DND-41 (cell line): ENCODE measurements around the gene LYVE1.

Source experiments
- ATAC-seq: fragments of 200-7000 bp; cut with Tn5 transposase; 3 replicates; pipeline ENCODE4 v1.9.1; 2021; ENCODE audit warnings: low read depth; ENCODE audit not compliant: insufficient read depth
- DNase-seq: peaks from one replicate; pipeline ENCODE4 v3.0.0-alpha.2; 2020
- H2AFZ ChIP-seq: 2 replicates; pipeline ENCODE4 v1.6.0; 2012; ENCODE audit warnings: low read depth, low read length
- H3K27ac ChIP-seq: 2 replicates; pipeline ENCODE4 v1.5.1; 2012; ENCODE audit warnings: low read length, inconsistent platforms
- H3K27me3 ChIP-seq: fragments of 200-600 bp; sonication (generic); 2 replicates; pipeline ENCODE4 v1.6.0; 2012; ENCODE audit warnings: low read length, mild to moderate bottlenecking, inconsistent platforms; ENCODE audit not compliant: insufficient read depth, poor library complexity
- H3K36me3 ChIP-seq: 2 replicates; pipeline ENCODE4 v1.5.1; 2012; ENCODE audit warnings: low read length, inconsistent platforms; ENCODE audit not compliant: insufficient read depth
- H3K4me1 ChIP-seq: 2 replicates; pipeline ENCODE4 v1.5.1; 2012; ENCODE audit warnings: mild to moderate bottlenecking, low read length; ENCODE audit not compliant: insufficient read depth
- H3K4me2 ChIP-seq: 2 replicates; pipeline ENCODE4 v1.6.0; 2012; ENCODE audit warnings: mild to moderate bottlenecking, moderate library complexity, low read length, inconsistent platforms; ENCODE audit not compliant: insufficient read depth
- H3K4me3 ChIP-seq, 2 experiments: fragments of 200-600 bp in 1 of 2; shearing (Covaris generic) in 1 of 2; 2 replicates each; pipeline ENCODE4 v1.5.1; 2012 to 2016; ENCODE audit warnings: inconsistent platforms in 2 of 2, low read length in 2 of 2, mild to moderate bottlenecking in 2 of 2, low read depth in 1 of 2, moderate library complexity in 1 of 2
- H3K79me2 ChIP-seq: 2 replicates; pipeline ENCODE4 v1.6.0; 2012; ENCODE audit warnings: low read length, inconsistent platforms; ENCODE audit not compliant: insufficient read depth
- H3K9ac ChIP-seq: 2 replicates; pipeline ENCODE4 v1.6.0; 2012; ENCODE audit warnings: low read depth, mild to moderate bottlenecking, inconsistent platforms, low read length, moderate library complexity
- H3K9me3 ChIP-seq: 2 replicates; pipeline ENCODE4 v1.5.1; 2012; ENCODE audit warnings: low read length, moderate library complexity, mild to moderate bottlenecking, inconsistent platforms; ENCODE audit not compliant: insufficient read depth, severe bottlenecking
- H4K20me1 ChIP-seq: 2 replicates; pipeline ENCODE4 v1.6.0; 2012; ENCODE audit warnings: low read length; ENCODE audit not compliant: insufficient read depth
- EZH2 ChIP-seq: IDR thresholded peaks from 3 replicates; pipeline ENCODE4 v1.6.1; 2012; ENCODE audit warnings: borderline replicate concordance, low read depth, mild to moderate bottlenecking, moderate library complexity, low read length, inconsistent platforms; ENCODE audit not compliant: severe bottlenecking
- TF ChIP-seq, protein P1 (sequence below): IDR thresholded peaks from 2 replicates; pipeline ENCODE4 v1.5.1; 2012; ENCODE audit warnings: borderline replicate concordance, low read length, moderate library complexity, mild to moderate bottlenecking; ENCODE audit not compliant: poor library complexity, severe bottlenecking; ENCODE audit errors: extremely low read depth

Gene LYVE1

DNA sequence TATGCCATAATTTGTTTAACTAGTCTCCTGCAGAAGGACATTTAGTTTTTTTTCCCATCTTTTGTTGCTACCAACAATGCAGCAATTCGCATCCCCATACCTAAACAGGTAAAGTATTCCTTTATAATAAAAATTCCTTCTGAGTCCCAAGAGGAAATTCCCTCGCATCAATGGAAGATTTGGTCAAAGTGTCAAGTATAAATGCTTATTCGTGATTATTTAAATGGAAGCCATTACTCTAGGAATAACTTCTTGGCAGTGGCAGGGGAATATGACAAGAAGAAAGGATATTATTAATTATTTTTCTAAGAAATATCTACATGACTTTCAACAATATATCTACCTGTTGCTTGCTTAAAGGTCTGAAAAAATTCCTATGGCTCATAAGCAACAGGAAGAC, 53.0 kb downstream of the LYVE1 start:
- H3K4me3 ChIP-seq: no peak overlapping the region
- no peak for ATAC-seq
- H3K79me2 ChIP-seq: no peaks in the 10 kb centered on the region
- H3K36me3 ChIP-seq: peaks cover 38% of the 10 kb centered on the region
- TF ChIP-seq EZH2: no peak
- TF ChIP-seq, protein P1, sequence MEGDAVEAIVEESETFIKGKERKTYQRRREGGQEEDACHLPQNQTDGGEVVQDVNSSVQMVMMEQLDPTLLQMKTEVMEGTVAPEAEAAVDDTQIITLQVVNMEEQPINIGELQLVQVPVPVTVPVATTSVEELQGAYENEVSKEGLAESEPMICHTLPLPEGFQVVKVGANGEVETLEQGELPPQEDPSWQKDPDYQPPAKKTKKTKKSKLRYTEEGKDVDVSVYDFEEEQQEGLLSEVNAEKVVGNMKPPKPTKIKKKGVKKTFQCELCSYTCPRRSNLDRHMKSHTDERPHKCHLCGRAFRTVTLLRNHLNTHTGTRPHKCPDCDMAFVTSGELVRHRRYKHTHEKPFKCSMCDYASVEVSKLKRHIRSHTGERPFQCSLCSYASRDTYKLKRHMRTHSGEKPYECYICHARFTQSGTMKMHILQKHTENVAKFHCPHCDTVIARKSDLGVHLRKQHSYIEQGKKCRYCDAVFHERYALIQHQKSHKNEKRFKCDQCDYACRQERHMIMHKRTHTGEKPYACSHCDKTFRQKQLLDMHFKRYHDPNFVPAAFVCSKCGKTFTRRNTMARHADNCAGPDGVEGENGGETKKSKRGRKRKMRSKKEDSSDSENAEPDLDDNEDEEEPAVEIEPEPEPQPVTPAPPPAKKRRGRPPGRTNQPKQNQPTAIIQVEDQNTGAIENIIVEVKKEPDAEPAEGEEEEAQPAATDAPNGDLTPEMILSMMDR: no peak
- H2AFZ ChIP-seq: no peak overlapping the region
- H3K27ac ChIP-seq: no peak overlapping the region
- no peak for DNase-seq
- no peaks in the 10 kb centered on the region for H3K9me3 ChIP-seq
- no peaks in the 10 kb centered on the region for H3K27me3 ChIP-seq
- H3K4me1 ChIP-seq: no peaks in the 10 kb centered on the region
- no peak overlapping the region for H3K4me2 ChIP-seq
- no peak overlapping the region for H3K9ac ChIP-seq
- no peaks in the 10 kb centered on the region for H4K20me1 ChIP-seq

DNA sequence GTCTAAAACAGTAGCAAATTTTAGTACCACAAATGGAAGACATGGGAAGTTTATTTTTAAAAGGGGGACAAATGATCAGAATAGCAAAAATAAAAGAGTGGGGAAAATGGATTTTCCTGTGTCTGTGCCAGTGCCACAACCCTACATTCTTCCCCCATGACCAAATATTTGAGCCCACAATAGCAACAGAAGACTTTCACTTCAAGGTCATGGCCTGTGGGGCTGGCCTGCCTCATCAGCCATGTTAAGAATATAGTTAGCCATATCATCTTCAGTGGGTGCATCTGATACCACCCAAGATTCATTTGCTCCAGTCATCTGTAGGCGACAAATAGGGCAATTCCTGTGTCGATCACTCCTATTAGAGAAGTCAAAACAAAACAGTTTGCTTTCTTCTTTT, 53.8 kb downstream of the LYVE1 start:
- no peaks in the 10 kb centered on the region for H3K9me3 ChIP-seq
- H3K27ac ChIP-seq: no peak overlapping the region
- TF ChIP-seq, protein P1: no peak
- no peak for TF ChIP-seq EZH2
- peaks cover 36% of the 10 kb centered on the region for H3K36me3 ChIP-seq
- H3K79me2 ChIP-seq: no peaks in the 10 kb centered on the region
- no peak overlapping the region for H3K4me3 ChIP-seq
- H4K20me1 ChIP-seq: no peaks in the 10 kb centered on the region
- no peak overlapping the region for H2AFZ ChIP-seq
- H3K4me1 ChIP-seq: no peaks in the 10 kb centered on the region
- DNase-seq (no peak), ATAC-seq (no peak)
- no peak overlapping the region for H3K4me2 ChIP-seq
- no peaks in the 10 kb centered on the region for H3K27me3 ChIP-seq
- H3K9ac ChIP-seq: no peak overlapping the region

DNA sequence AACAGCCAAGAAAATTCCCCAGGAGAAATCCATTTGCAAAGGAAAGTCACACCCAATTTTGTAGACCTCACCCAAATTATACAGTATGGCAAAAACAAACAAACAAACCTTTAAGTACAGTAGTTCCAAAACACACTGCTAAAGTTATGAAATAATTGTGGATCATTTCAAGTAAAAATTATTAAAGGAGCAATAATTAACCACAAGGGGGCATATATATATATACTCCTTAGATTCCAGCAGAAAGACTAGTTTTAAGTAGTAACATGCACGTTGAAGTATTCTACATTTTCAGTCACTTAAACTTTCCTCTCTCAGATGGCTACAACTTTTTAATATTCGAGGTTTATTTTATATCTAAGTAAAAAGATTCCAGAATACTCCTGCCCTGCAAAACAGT, 54.3 kb downstream of the LYVE1 start:
- H3K9ac ChIP-seq: no peak overlapping the region
- DNase-seq: no peak
- H3K9me3 ChIP-seq: no peaks in the 10 kb centered on the region
- no peak overlapping the region for H2AFZ ChIP-seq
- H3K27me3 ChIP-seq: no peaks in the 10 kb centered on the region
- no peak for ATAC-seq
- H4K20me1 ChIP-seq: no peaks in the 10 kb centered on the region
- H3K79me2 ChIP-seq: no peaks in the 10 kb centered on the region
- H3K4me2 ChIP-seq: no peak overlapping the region
- no peak overlapping the region for H3K27ac ChIP-seq
- H3K4me1 ChIP-seq: no peaks in the 10 kb centered on the region
- no peak overlapping the region for H3K4me3 ChIP-seq
- H3K36me3 ChIP-seq: peaks cover 32% of the 10 kb centered on the region
- no peak for TF ChIP-seq EZH2
- TF ChIP-seq, protein P1: peak; percentile 14

DNA sequence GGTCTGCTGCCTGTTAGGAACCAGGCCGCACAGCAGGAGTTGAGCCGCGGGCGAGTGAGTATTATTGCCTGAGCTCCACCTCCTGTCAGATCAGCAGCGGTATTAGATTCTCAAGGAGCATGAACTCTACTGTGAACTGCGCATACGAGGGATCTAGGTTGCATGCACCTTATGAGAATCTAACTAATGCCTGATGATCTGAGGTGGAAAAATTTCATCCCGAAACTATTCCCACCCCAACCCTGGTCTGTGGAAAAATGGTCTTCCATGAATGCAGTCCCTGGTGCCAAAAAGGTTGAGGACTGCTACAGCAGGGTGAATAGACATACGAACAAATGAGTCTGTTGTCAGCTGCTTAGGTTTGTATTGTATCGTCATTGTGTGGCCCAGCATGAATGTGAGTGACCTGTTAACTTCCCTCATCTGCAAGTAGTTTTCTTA, 57.3 kb downstream of the LYVE1 start:
- Histone ChIP-seq H3K27me3 (no peaks in the 10 kb centered on the region), H2AFZ (no peak overlapping the region), H3K4me1 (no peaks in the 10 kb centered on the region), H3K36me3 (peaks cover 25% of the 10 kb centered on the region), H3K4me3 (no peak overlapping the region), H3K4me2 (no peak overlapping the region), H4K20me1 (no peaks in the 10 kb centered on the region), H3K9me3 (no peaks in the 10 kb centered on the region), H3K27ac (no peak overlapping the region), H3K9ac (no peak overlapping the region), H3K79me2 (no peaks in the 10 kb centered on the region)
- DNase-seq (no peak), ATAC-seq (no peak)
- TF ChIP-seq, protein P1: no peak
